Neural cell (in vitro differentiated cells): Measurements from ENCODE around the gene ADRA2B. TPM values are rescaled to one million over a fixed set of nuclear protein-coding genes. Genes with fewer than 3 reads are reported as not detected.

Experiments
- H2AFZ ChIP-seq: fragments of 200-600, 300-800 bp; sonication (generic), shearing (Covaris generic); 2 replicates; pipeline ENCODE4 v1.6.0; 2014; ENCODE audit warnings: low read depth, mild to moderate bottlenecking, antibody characterized with exemption, low read length, moderate library complexity
- H3F3A ChIP-seq: fragments of 200-600 bp; shearing (Covaris generic); 2 replicates; pipeline ENCODE4 v1.6.1; 2016; ENCODE audit warnings: mild to moderate bottlenecking, moderate library complexity, mixed read lengths, antibody characterized with exemption, low read length; ENCODE audit not compliant: insufficient read depth, poor library complexity, severe bottlenecking
- H3K27ac ChIP-seq: fragments of 200-600, 300-800 bp; sonication (generic), shearing (Covaris generic); 2 replicates; pipeline ENCODE4 v1.5.1; 2014; ENCODE audit warnings: mild to moderate bottlenecking, low read length, moderate library complexity
- H3K27me3 ChIP-seq: fragments of 300-800, 200-600 bp; sonication (generic), shearing (Covaris generic); 2 replicates; pipeline ENCODE4 v1.6.0; 2014; ENCODE audit warnings: mild to moderate bottlenecking, low read depth, low read length, moderate library complexity; ENCODE audit not compliant: insufficient read depth
- H3K36me3 ChIP-seq: fragments of 300-800, 200-600 bp; sonication (generic), shearing (Covaris generic); 2 replicates; pipeline ENCODE4 v1.5.1; 2014; ENCODE audit warnings: mild to moderate bottlenecking, antibody characterized with exemption, low read length, moderate library complexity; ENCODE audit not compliant: insufficient read depth
- H3K4me2 ChIP-seq: fragments of 300-800, 200-600 bp; sonication (generic), shearing (Covaris generic); 2 replicates; pipeline ENCODE4 v1.6.0; 2014; ENCODE audit warnings: mild to moderate bottlenecking, low read length
- H3K4me3 ChIP-seq: fragments of 300-800, 200-600 bp; sonication (generic), shearing (Covaris generic); 2 replicates; pipeline ENCODE4 v1.5.1; 2014; ENCODE audit warnings: mild to moderate bottlenecking, low read length, moderate library complexity
- H3K79me2 ChIP-seq: fragments of 200-600 bp; shearing (Covaris generic); replicated peaks from 2 replicates; pipeline ENCODE4 v1.6.0; 2014; ENCODE audit warnings: mild to moderate bottlenecking, low read length, moderate library complexity; ENCODE audit not compliant: insufficient read depth
- H3K9ac ChIP-seq: fragments of 300-800, 200-600 bp; sonication (generic), shearing (Covaris generic); 2 replicates; pipeline ENCODE4 v1.6.1; 2016; ENCODE audit warnings: mild to moderate bottlenecking, low read length, mixed read lengths
- H3K9me2 ChIP-seq: fragments of 200-600 bp; shearing (Covaris generic); 2 replicates; pipeline ENCODE4 v1.6.1; 2016; ENCODE audit warnings: mild to moderate bottlenecking, low read length, mixed read lengths; ENCODE audit not compliant: insufficient read depth
- H3K9me3 ChIP-seq: fragments of 200-600, 300-800 bp; sonication (generic), shearing (Covaris generic); 2 replicates; pipeline ENCODE4 v1.6.1; 2016; ENCODE audit warnings: mild to moderate bottlenecking, mixed run types, low read length, moderate library complexity, mixed read lengths
- H4K20me1 ChIP-seq: fragments of 200-600 bp; shearing (Covaris generic); 2 replicates; pipeline ENCODE4 v1.6.1; 2016; ENCODE audit warnings: mild to moderate bottlenecking, mixed run types; ENCODE audit not compliant: insufficient read depth
- EP300 ChIP-seq: fragments of 450-650 bp; conservative IDR thresholded peaks from 2 replicates; pipeline ENCODE4 v1.6.1; 2014; ENCODE audit warnings: antibody characterized with exemption, mild to moderate bottlenecking, moderate library complexity; ENCODE audit not compliant: poor library complexity, severe bottlenecking
- EZH2 ChIP-seq: fragments of 200-600, 300-800 bp; shearing (Covaris generic), sonication (generic); IDR thresholded peaks from 2 replicates; pipeline ENCODE4 v1.6.1; 2014; ENCODE audit warnings: antibody characterized with exemption, low read length, borderline replicate concordance, mild to moderate bottlenecking; ENCODE audit not compliant: insufficient read depth, poor library complexity, severe bottlenecking
- MXI1 ChIP-seq: fragments of 450-650 bp; conservative IDR thresholded peaks from 2 replicates; pipeline ENCODE4 v1.6.1; 2014; ENCODE audit warnings: antibody characterized with exemption, mild to moderate bottlenecking; ENCODE audit not compliant: poor library complexity, severe bottlenecking
- POLR2AphosphoS5 ChIP-seq: IDR thresholded peaks from 2 replicates; pipeline ENCODE4 v1.6.1; 2012
- RAD21 ChIP-seq: fragments of 450-650 bp; conservative IDR thresholded peaks from 2 replicates; pipeline ENCODE4 v1.6.1; 2014; ENCODE audit warnings: antibody characterized with exemption, mild to moderate bottlenecking, moderate library complexity
- SMC3 ChIP-seq: fragments of 450-650 bp; conservative IDR thresholded peaks from 2 replicates; pipeline ENCODE4 v1.6.1; 2014; ENCODE audit warnings: antibody characterized with exemption, mild to moderate bottlenecking, moderate library complexity; ENCODE audit not compliant: poor library complexity
- TAF1 ChIP-seq: IDR thresholded peaks from 2 replicates; pipeline ENCODE4 v1.6.1; 2012; ENCODE audit warnings: low read depth
- polyA plus RNA-seq: library from polyadenylated mRNA; depleted of rRNA; stranded (reverse); fragments of >200 nt; gene quantifications from 2 replicates; pipeline ENCODE4 v1.2.3, GENCODE V29; 2014
- TF ChIP-seq, protein P1 (sequence below): fragments of 450-650 bp; IDR thresholded peaks from 2 replicates; pipeline ENCODE4 v1.5.1; 2014; ENCODE audit warnings: antibody characterized with exemption, mild to moderate bottlenecking, moderate library complexity; ENCODE audit not compliant: poor library complexity, severe bottlenecking
- TF ChIP-seq, protein P2 (sequence below): IDR thresholded peaks from 2 replicates; pipeline ENCODE4 v1.6.1; 2012; ENCODE audit warnings: borderline replicate concordance

ADRA2B gene
- polyA plus RNA-seq, 1 donor from 2014 or later = not detected

DNA sequence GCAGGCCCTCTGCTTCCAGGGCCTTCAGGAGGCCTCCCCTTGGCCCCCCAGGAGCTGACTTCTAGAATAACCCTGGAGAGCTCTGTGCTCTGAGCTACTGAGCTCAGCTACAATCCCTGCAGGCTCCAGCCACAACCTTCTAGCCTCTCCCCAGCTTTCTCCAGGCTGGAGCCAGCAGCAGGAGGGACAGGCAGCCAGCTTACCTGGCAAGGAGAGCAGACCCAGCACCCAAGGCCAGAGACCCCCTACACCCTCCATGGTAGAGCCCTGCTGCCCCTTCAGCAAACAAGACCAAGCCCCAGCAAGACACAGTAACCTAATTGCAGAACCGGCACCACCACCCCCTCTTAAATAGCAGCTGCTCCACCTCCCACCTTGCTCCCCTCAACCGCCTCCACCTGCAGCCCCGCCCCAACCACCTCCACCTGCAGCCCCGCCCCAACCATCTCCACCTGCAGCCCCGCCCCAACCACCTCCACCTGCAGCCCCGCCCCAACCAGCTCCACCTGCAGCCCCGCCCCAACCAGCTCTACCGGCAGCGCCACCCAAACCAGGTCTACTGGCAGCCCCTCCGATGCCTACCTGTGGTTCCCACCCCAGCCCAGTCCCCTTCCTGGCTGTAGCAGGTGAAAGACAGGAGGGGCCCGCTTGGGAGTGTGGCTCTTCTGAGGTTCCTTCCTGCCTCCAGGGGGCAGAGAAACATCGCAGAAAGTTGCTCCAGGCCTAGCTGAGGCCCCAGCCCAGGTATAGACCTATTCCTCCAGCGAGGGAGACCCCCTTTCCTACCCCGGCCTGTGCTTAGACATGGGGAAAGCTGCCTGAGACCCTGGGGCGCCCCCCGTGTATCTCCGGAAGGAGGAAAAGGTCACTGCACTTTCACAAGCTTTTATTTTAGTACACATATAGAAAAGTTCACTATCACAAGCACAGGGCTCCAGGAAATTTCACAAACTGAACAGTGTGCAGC lies 22.1 kb upstream of the ADRA2B start, which contains the start of gene ASTL:
Gene ASTL (minus strand): TSS at position 324 of the 967 bp plus-strand sequence. CDS start 66 bp downstream, at position 258.
- Histone ChIP-seq H3K4me2 (no peak within 1 kb of the TSS), H3K9me2 (no peaks in the 10 kb centered on the region), H3K27ac (no peak within 1 kb of the TSS), H3K9ac (no peak within 1 kb of the TSS), H3K27me3 (no peaks in the 10 kb centered on the region), H3K9me3 (no peaks in the 10 kb centered on the region), H3K4me3 (no peak within 1 kb of the TSS), H3F3A (no peaks in the 10 kb centered on the region), H2AFZ (no peak within 1 kb of the TSS), H3K79me2 (no peaks in the 10 kb centered on the region), H4K20me1 (no peaks in the 10 kb centered on the region), H3K36me3 (no peaks in the 10 kb centered on the region)
- TF ChIP-seq RAD21 (peak; percentile 30), EZH2 (no peak)
- TF ChIP-seq, protein P1, sequence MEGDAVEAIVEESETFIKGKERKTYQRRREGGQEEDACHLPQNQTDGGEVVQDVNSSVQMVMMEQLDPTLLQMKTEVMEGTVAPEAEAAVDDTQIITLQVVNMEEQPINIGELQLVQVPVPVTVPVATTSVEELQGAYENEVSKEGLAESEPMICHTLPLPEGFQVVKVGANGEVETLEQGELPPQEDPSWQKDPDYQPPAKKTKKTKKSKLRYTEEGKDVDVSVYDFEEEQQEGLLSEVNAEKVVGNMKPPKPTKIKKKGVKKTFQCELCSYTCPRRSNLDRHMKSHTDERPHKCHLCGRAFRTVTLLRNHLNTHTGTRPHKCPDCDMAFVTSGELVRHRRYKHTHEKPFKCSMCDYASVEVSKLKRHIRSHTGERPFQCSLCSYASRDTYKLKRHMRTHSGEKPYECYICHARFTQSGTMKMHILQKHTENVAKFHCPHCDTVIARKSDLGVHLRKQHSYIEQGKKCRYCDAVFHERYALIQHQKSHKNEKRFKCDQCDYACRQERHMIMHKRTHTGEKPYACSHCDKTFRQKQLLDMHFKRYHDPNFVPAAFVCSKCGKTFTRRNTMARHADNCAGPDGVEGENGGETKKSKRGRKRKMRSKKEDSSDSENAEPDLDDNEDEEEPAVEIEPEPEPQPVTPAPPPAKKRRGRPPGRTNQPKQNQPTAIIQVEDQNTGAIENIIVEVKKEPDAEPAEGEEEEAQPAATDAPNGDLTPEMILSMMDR = peak; percentile 29

DNA sequence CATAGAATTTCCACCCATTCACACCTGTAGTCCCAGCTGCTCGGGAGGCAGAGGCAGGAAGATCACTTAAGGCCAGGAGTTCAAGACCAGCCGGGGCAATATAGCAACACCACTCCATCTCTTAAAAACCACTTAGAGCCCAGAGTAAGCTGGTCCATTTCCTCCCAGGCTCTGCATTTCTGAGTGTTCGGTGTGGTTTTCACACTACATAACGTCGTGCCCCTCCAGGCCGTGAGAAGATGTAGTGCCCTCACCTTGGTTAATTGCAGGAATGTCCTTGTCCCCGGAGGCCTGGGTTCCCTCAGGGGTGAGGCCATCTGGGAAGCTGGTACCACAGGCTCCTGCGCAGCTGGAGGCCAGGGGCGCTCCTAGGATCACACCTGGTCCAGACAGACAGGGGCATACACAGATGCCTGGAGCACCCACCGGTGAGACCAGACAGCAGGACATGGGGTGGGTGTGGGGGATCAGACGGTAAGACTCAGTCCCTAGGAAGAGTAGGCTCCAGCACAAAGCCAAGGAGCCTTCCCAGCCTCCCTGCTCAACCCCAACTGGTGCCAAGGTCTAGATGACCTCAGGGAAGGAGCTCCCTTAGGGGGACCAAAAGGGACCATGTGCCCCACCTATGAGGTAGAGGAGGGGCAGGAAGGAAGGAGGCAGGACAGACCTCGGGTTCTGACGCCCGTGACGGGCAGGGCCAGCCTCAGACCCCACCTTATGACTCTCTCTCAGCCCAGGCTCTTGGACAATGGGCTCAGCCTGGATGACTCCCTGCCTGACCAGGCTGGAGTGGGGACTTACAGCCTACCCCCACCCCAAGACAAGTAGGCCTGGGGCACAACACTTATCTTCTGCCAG lies 21.2 kb upstream of the ADRA2B start:
- no peak for TF ChIP-seq MXI1
- no peak for TF ChIP-seq POLR2AphosphoS5
- no peak for TF ChIP-seq TAF1
- no peak for TF ChIP-seq EZH2
- TF ChIP-seq, protein P2, sequence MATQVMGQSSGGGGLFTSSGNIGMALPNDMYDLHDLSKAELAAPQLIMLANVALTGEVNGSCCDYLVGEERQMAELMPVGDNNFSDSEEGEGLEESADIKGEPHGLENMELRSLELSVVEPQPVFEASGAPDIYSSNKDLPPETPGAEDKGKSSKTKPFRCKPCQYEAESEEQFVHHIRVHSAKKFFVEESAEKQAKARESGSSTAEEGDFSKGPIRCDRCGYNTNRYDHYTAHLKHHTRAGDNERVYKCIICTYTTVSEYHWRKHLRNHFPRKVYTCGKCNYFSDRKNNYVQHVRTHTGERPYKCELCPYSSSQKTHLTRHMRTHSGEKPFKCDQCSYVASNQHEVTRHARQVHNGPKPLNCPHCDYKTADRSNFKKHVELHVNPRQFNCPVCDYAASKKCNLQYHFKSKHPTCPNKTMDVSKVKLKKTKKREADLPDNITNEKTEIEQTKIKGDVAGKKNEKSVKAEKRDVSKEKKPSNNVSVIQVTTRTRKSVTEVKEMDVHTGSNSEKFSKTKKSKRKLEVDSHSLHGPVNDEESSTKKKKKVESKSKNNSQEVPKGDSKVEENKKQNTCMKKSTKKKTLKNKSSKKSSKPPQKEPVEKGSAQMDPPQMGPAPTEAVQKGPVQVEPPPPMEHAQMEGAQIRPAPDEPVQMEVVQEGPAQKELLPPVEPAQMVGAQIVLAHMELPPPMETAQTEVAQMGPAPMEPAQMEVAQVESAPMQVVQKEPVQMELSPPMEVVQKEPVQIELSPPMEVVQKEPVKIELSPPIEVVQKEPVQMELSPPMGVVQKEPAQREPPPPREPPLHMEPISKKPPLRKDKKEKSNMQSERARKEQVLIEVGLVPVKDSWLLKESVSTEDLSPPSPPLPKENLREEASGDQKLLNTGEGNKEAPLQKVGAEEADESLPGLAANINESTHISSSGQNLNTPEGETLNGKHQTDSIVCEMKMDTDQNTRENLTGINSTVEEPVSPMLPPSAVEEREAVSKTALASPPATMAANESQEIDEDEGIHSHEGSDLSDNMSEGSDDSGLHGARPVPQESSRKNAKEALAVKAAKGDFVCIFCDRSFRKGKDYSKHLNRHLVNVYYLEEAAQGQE = no peak
- no peak for TF ChIP-seq EP300
- TF ChIP-seq, protein P1 = no peak
- no peak for TF ChIP-seq SMC3
- no peak for TF ChIP-seq RAD21
- no peak overlapping the region for H3K9ac ChIP-seq
- no peaks in the 10 kb centered on the region for H3K79me2 ChIP-seq
- H3K9me3 ChIP-seq = no peaks in the 10 kb centered on the region
- no peaks in the 10 kb centered on the region for H3K27me3 ChIP-seq
- no peak overlapping the region for H3K27ac ChIP-seq
- no peak overlapping the region for H3K4me3 ChIP-seq
- no peaks in the 10 kb centered on the region for H4K20me1 ChIP-seq
- no peaks in the 10 kb centered on the region for H3K36me3 ChIP-seq
- no peak overlapping the region for H3K4me2 ChIP-seq
- no peak overlapping the region for H2AFZ ChIP-seq
- no peaks in the 10 kb centered on the region for H3K9me2 ChIP-seq
- no peaks in the 10 kb centered on the region for H3F3A ChIP-seq
